Fibroblast of pulmonary artery (primary cell): ENCODE data around the gene PHACTR1.
"Not testable (repeated sequence)": the region's sequence is repeated elsewhere in the genome, so short reads cannot be mapped to it uniquely, and the experiment has no call there.

Experiments used
- DNase-seq: peaks from one replicate; pipeline ENCODE4 v3.0.0-alpha.2; 2010; ENCODE audit warnings: low read depth
- H3K4me3 ChIP-seq: replicated peaks from 2 replicates; pipeline ENCODE4 v1.5.1; 2011; ENCODE audit warnings: low read depth, mild to moderate bottlenecking, control low read depth, low read length, moderate library complexity
- TF ChIP-seq, protein P1 (sequence below): IDR thresholded peaks from 2 replicates; pipeline ENCODE4 v1.5.1; 2011; ENCODE audit warnings: mild to moderate bottlenecking, control low read depth, low read length, inconsistent platforms; ENCODE audit errors: missing control alignments

Gene PHACTR1

DNA sequence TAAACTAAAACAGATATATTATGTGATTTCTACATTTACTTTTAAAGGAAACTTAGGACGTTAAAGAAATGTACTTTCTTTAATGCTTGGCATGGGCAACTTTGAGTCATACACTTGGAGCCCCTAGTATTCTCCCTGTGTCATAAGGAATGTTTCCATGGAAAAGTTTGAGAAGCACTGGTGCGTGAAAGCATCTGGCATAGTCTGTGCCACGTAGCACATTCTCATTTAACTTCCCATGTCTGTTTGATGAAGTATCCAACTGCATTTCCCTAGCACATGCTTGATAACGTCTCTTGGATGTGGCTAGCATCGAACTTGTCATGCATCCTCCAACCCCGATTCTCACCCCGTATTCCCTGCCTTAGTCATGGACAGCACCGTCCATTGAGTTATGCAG is 439.8 kb downstream of the PHACTR1 start:
- H3K4me3 ChIP-seq, result no peak overlapping the region
- TF ChIP-seq, protein P1, sequence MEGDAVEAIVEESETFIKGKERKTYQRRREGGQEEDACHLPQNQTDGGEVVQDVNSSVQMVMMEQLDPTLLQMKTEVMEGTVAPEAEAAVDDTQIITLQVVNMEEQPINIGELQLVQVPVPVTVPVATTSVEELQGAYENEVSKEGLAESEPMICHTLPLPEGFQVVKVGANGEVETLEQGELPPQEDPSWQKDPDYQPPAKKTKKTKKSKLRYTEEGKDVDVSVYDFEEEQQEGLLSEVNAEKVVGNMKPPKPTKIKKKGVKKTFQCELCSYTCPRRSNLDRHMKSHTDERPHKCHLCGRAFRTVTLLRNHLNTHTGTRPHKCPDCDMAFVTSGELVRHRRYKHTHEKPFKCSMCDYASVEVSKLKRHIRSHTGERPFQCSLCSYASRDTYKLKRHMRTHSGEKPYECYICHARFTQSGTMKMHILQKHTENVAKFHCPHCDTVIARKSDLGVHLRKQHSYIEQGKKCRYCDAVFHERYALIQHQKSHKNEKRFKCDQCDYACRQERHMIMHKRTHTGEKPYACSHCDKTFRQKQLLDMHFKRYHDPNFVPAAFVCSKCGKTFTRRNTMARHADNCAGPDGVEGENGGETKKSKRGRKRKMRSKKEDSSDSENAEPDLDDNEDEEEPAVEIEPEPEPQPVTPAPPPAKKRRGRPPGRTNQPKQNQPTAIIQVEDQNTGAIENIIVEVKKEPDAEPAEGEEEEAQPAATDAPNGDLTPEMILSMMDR, result no peak
- no peak for DNase-seq

DNA sequence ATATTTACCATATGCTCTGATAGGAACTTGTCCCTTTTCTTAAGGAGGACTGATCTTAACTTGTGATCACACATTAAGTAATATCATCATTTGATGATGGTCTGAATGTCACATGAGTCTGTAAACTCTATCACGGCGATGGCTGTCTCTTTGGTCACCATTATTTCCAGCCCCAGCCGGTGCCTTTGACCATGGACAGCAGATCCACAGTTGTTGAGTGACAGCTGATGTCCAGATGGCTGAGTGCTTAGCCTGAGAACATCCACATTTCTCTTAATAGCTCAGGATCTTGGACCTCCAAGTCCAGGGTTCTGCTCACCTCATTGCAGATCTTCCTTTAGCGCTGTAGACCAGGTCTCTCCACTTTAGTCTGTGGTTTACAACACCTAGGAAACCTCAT is 440.7 kb downstream of the PHACTR1 start:
- TF ChIP-seq, protein P1, result no peak
- no peak for DNase-seq
- H3K4me3 ChIP-seq, result no peak overlapping the region

DNA sequence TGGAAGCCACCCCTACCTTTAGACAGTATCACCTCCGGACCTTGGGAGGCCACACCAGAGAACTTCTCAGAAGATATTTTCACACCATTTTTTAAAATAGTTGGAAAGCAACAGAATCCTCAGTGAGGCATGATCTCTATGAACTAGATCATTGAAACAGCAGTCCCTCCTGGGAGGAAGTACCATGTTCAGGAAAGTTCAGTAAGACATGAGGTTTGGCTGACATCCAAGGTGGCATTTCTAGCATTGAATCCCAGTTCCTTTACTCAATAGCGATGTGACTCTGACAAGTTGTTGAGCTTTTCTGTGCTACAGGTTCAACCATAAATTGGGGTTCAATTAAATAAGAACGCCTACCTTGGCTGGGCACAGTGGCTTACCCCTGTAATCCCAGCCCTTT is 442.7 kb downstream of the PHACTR1 start:
- peak; percentile 7 for DNase-seq
- no peak overlapping the region for H3K4me3 ChIP-seq
- TF ChIP-seq, protein P1, result no peak

DNA sequence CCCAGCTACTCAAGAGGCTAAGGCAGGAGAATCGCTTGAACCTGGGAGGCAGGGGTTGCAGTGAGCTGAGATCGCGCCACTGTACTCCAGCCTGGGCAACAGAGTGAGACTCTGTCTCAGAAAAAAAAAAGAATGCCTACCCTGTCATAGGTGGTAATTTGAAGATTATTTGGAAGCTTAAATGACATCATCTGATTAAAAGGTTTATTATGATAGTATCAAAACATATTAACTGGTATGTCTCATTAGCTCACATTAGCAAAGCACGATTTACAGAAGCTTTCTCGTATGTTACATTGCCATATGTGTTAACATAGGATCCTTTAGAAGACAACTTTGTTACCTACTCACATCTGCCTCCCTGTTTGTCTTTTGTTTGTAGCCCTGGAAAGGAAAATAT is 443.3 kb downstream of the PHACTR1 start:
- not testable (repeated sequence) for DNase-seq

DNA sequence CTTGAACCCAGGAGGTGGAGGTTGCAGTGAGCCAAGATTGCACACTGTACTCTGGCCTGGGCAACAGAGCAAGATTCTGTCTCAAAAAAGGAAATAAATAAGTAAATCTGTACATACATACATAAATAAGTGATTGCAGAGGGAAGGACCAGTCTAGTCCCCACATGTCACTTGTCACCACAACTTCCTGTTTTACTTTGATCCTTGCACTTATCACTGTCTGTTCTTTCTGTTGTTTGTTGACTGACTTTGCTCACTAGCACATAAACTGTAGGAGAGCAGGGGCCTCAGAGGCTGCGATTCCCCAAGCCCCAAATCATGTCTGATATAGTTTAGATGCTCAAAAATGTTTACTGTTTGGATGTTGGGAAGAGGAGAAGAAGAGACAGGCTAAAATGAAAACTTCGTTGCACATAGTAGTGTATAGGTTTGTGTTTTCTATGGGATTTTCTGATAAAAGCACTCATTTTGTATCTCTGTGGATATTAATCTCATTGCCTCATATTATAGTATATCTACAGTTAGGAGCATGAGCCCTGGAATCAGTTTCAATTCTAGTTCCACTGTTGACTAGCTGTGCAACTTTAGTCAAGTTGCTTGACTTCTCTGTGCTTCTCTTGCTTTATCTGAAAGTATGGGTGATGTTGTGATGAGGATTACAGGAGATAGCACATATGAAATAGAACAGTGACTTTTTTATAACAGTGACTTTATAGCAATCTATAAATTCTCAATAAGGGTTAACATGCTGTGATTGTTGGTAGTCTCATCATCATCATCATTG is 446.8 kb downstream of the PHACTR1 start:
- TF ChIP-seq, protein P1, result no peak
- DNase-seq, result no peak
- no peak overlapping the region for H3K4me3 ChIP-seq

More for the DNA sequence above, 443.3 kb downstream of the PHACTR1 start:
- H3K4me3 ChIP-seq, result not testable (repeated sequence)

DNA sequence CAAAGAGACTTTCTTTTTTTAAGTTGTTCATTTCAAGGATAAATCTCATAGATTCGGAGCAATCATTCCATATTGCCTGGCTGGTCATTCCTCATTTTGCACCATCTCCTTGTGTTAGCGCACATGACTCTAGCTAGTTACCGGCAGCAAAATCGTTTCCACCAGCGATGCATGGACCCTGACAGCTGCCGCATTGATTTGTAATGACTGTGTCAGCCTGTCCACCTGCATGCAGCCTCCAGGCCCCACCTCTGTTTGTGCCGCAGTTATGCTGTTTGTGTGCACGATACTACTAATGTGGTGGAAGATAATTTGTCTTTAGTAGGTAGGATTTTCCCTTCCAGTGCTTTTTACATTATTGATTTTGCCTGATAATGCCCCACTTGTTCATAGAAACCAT is 447.7 kb downstream of the PHACTR1 start:
- DNase-seq, result no peak
- TF ChIP-seq, protein P1, result no peak
- H3K4me3 ChIP-seq, result no peak overlapping the region

DNA sequence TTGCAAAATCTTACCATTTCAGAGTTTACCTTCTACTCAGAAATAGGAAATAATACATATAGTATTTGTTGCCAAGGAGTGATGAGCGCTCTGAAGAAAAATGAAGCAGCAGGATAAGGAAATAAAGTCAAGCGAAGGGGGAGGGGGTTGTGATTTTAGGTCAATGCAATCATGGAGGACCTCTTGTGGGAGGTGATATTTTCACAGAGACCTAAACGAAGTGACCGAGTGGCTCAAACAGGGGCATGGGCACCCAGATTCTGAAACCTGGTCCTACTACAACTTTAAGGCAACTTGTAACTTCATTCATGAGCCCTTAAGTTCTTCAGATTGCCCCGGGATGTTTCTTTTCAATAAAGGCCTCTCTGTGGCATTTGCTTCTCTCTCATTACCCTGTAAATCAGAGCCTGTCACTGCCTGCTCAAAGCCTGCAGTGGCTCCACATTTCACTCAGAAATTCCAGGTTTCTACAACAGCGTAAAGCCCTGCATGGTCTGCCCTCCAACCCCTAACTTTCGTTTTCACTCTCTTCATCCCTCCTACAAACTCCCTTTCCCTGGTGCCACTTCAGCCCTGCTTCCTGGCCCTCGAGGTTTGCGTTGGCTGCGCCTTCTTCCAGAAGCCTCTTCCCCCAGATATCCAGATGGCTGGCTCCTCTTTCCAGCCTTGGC is 449.1 kb downstream of the PHACTR1 start:
- peak; percentile 4 for DNase-seq
- TF ChIP-seq, protein P1, result no peak
- H3K4me3 ChIP-seq, result no peak overlapping the region
